Heart left ventricle (tissue), 16 donors: ENCODE results near the gene HYOU1. TPM values are rescaled to one million over a fixed set of nuclear protein-coding genes. Genes with fewer than 3 reads are reported as not detected.

ENCODE experiments used
- ATAC-seq, 4 donors: fragments of 200-7000 bp; cut with Tn5 transposase; one replicate each; pipeline ENCODE4 v1.9.1; 2020 to 2022; ENCODE audit warnings: moderate library complexity in 4 of 4, mild to moderate bottlenecking in 3 of 4, moderate number of reproducible peaks in 1 of 4
- DNase-seq, 5 donors: peaks; one replicate each; pipeline ENCODE4 v3.0.0-alpha.2; 2020
- H3K27ac ChIP-seq, 12 donors: fragments of 200-600 bp; sonication (generic) in 4 of 12; one replicate each; pipeline versions ENCODE4 v1.5.0 to v1.8.0; 2016 to 2022; ENCODE audit warnings: mild to moderate bottlenecking in 2 of 12
- H3K27me3 ChIP-seq, 9 donors: fragments of 200-600 bp; sonication (generic) in 2 of 9; one replicate each; pipeline versions ENCODE4 v1.5.1 to v1.8.0; 2016 to 2022; ENCODE audit warnings: mild to moderate bottlenecking in 3 of 9
- H3K36me3 ChIP-seq, 9 donors: fragments of 200-600 bp; sonication (generic) in 2 of 9; one replicate each; pipeline versions ENCODE4 v1.5.0 to v1.8.0; 2018 to 2022; ENCODE audit warnings: mild to moderate bottlenecking in 2 of 9
- H3K4me1 ChIP-seq, 12 donors: fragments of 200-600 bp; sonication (generic) in 4 of 12; one replicate each; pipeline versions ENCODE4 v1.5.0 to v1.8.0; 2016 to 2022; ENCODE audit warnings: mild to moderate bottlenecking in 3 of 12
- H3K4me3 ChIP-seq, 12 donors: fragments of 200-600 bp; sonication (generic) in 4 of 12; one replicate each; pipeline versions ENCODE4 v1.5.0 to v1.8.0; 2017 to 2022; ENCODE audit warnings: mild to moderate bottlenecking in 9 of 12, moderate library complexity in 4 of 12
- H3K9me3 ChIP-seq, 12 donors: fragments of 200-600 bp; sonication (generic) in 4 of 12; one replicate each; pipeline versions ENCODE4 v1.5.0 to v1.8.0; 2016 to 2022; ENCODE audit warnings: mild to moderate bottlenecking in 1 of 12
- POLR2A ChIP-seq, 2 donors: fragments of 450-650 bp; IDR thresholded peaks; one replicate each; pipeline ENCODE4 v1.6.1; 2017; ENCODE audit warnings: antibody characterized with exemption in 2 of 2, mild to moderate bottlenecking in 2 of 2, moderate library complexity in 2 of 2
- WGBS, 4 donors: extraction: QIAGEN DNeasy Blood & Tissue Kit in 2 of 4; methylation state at CpG; one replicate each; pipeline versions ENCODE4 v1.1.5 to v1.1.7; 2013 to 2018; 5-methylcytosine and 5-hydroxymethylcytosine counted together
- intact Hi-C, 10 donors: fragments of 100-400 bp; cut with DNase I; formaldehyde crosslinking; loops; one replicate each; pipeline versions ENCODE4 v1.11.1 to v1.14.2; 2022
- polyA plus RNA-seq, 2 donors: library from polyadenylated mRNA; stranded (reverse); fragments of 200-250 nt; gene quantifications; one replicate each; pipeline ENCODE4 v1.2.3, GENCODE V29; 2013
- total RNA-seq, 9 donors: library from RNA; depleted of rRNA in 2 of 9; stranded (reverse); fragments of >200 nt in 2 of 9; fragmentation: NEBNext Ultra II Directional in 3 of 9; extraction: Animal tissue kit (Norgen Biotek cat#: 25700) in 3 of 9; gene quantifications; one replicate each; pipeline versions ENCODE4 v1.1.0 to v1.2.4, GENCODE V29; 2016 to 2023
- TF ChIP-seq, protein P1 (sequence below), 12 donors: fragments of 200-600 bp; sonication (generic) in 4 of 12; IDR thresholded peaks; one replicate each; pipeline versions ENCODE4 v1.5.0 to v1.8.0; 2018 to 2022; ENCODE audit warnings: antibody characterized with exemption in 12 of 12, mild to moderate bottlenecking in 5 of 12
- donor health status: ischemic (EF 13 %, LVEDD 7.1; RV severe dilation, severe dysfunction).
- donor health status: healthy with polysubstance abuse.
- donor health status: DM: no; HTN: yes; CAD: no.
- donor health status: DM: no; HTN: no; CAD: no.
- donor health status: ischemic (EF 25% LVEDD 6.9; RV normal size, moderate dysfunction).
- donor health status: ischemic (EF 25% LVEDD 5.7; RV mildly dilated, moderate dysfunction).
- donor health status: healthy.
- donor health status: DM: yes; HTN: yes; CAD: no.
- donor health status: ischemic (EF 35%, LVEDD 5.7; RV mildly dilated, moderate dysfunction).
- donor health status: nonischemic (EF 11% LVEDD 7.7; RV severe dilation, severe dysfunction).
- donor health status: DM: yes; HTN: yes; CAD: no.
- donor health status: PGD.
- donor health status: ischemic (EF 29% LVEDD 5.4; RV normal size, mild dysfunction).
- donor health status: nonischemic (EF 23%, LVEDD 6.1; RV moderate dilation, normal function).

Gene HYOU1
- total and polyA plus RNA-seq, 11 donors, result 34.7 to 260 (median 68.6) TPM

DNA sequence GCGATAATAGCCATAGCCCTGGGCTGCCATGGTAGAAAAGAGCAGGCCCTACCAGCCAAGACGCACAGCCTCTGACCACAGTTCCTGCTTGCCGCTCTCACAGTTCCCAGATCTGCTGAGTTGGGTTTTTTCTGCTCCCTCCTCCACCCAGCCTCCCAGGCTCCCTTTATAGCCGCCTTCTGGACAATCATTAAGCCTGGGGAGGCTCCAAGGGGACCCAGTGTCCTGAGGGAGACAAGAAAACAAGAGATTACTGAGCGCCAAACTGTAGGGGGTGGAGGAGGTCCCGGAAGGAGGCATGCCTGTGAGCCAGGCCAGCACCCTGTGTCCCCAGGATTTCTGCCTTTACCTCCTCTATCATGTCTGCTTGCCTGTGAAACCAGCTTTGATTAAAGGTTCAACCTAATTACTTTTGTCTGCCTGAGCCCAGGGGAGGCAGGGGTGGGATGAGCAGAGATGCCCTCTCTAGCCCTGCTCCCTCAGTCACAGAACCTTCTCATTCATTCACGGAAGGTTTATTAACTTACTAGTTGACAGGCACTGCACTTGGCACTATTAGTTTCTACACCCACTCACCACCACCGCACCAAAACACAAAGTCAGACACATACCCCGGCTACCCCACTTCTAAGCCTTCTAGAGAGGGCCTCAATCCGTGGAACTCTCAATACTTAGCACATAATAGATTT is 27.5 kb downstream of the HYOU1 start:
- no peaks in the 10 kb centered on the region for H3K27me3 ChIP-seq
- intact Hi-C loops, result loop anchor here in 3 of 10 donors (2.0 to 5.0 kb wide), 3 partner anchors 27 to 122 kb away; partner anchors contain the start of genes CENATAC (in 1 of the 3) and HYOU1 (in 1 of the 3)
- ATAC-seq, result no peak
- peak in 2 of 5 donors; percentile 36 to 38 for DNase-seq
- peaks cover 5 to 33% (median 18%) of the 10 kb centered on the region in 12 donors for H3K4me1 ChIP-seq
- H3K36me3 ChIP-seq, result peaks cover 0 to 21% (median 19%) of the 10 kb centered on the region in 9 donors
- no peaks in the 10 kb centered on the region for H3K9me3 ChIP-seq
- TF ChIP-seq POLR2A (IDR thresholded peaks at IDR 0.05), result no peak
- TF ChIP-seq, protein P1, sequence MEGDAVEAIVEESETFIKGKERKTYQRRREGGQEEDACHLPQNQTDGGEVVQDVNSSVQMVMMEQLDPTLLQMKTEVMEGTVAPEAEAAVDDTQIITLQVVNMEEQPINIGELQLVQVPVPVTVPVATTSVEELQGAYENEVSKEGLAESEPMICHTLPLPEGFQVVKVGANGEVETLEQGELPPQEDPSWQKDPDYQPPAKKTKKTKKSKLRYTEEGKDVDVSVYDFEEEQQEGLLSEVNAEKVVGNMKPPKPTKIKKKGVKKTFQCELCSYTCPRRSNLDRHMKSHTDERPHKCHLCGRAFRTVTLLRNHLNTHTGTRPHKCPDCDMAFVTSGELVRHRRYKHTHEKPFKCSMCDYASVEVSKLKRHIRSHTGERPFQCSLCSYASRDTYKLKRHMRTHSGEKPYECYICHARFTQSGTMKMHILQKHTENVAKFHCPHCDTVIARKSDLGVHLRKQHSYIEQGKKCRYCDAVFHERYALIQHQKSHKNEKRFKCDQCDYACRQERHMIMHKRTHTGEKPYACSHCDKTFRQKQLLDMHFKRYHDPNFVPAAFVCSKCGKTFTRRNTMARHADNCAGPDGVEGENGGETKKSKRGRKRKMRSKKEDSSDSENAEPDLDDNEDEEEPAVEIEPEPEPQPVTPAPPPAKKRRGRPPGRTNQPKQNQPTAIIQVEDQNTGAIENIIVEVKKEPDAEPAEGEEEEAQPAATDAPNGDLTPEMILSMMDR (IDR thresholded peaks at IDR 0.05), result no peak
- peak overlapping the region in 9 of 12 donors; percentile 6 to 85 (median 72) for H3K27ac ChIP-seq
- 68 to 81% (median 74%) methylated on average over 10 of the region's 10 CpGs for WGBS, 4 donors
- peak overlapping the region in 10 of 12 donors; percentile 67 to 95 (median 82) for H3K4me3 ChIP-seq

DNA sequence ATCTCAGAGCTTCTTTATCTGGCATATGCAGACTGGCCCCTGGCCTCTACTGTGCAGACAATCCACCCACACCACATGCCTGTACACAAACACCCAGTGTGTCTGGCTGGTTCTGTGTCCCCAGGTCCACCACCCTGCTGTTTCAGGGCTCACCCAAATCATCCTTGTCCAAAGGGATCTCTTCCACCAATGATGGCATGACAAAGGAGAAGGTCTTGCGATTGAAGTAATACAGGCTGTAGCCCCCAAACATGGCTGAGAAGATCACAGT is 28.0 kb downstream of the HYOU1 start:
- no peak for ATAC-seq
- intact Hi-C loops, result no loop called here
- Histone ChIP-seq H3K4me3 (peak overlapping the region in 2 of 12 donors; percentile 1 to 85), H3K27me3 (no peaks in the 10 kb centered on the region), H3K4me1 (peaks cover 5 to 38% (median 21%) of the 10 kb centered on the region in 12 donors), H3K9me3 (no peaks in the 10 kb centered on the region), H3K27ac (peak overlapping the region in 2 of 12 donors; percentile 81 to 84), H3K36me3 (peaks cover 0 to 26% (median 19%) of the 10 kb centered on the region in 9 donors)
- TF ChIP-seq, protein P1 (IDR thresholded peaks at IDR 0.05), result no peak
- no peak for TF ChIP-seq POLR2A (IDR thresholded peaks at IDR 0.05)
- WGBS, 4 donors, result 90 to 100% (median 95%) methylated on average over 1 of the region's 1 CpG
- no peak for DNase-seq

DNA sequence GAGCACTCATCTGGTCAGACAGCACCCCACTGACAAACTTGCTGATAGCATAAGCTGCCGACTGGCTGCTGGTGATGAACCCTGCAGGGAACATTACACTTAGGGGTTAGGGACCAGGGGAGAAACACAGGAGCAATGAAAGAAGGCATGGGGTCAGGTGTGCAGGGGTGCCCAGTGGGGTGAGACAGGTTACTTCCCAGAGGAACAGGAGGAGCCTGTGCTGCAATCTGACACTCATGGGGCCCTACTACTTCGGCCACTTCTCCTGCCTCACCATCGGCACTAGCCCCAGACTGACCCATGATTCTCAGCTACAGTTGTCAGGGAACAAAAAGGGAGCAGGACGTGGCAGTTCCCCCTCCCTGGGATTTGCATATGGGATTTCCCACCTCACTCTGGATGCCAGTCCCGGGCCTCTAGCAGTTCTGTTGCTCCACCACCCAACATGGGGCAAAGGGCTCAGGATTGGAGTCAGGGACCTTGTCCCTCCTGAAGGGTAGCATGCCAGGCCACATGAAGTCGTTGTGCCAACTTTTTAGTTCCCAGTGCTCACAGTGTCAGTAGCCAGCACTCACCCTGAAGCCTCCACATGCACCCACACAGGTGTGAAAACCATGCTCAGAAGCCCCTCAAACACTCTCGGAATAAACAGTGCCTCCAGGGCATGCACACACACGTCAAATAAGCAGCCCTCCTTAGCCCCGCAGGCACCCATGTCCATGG is 28.5 kb downstream of the HYOU1 start:
- no peaks in the 10 kb centered on the region for H3K9me3 ChIP-seq
- ATAC-seq (no peak), DNase-seq (no peak)
- no peaks in the 10 kb centered on the region for H3K27me3 ChIP-seq
- peaks cover 5 to 41% (median 21%) of the 10 kb centered on the region in 12 donors for H3K4me1 ChIP-seq
- intact Hi-C loops, result no loop called here
- no peak for TF ChIP-seq POLR2A (IDR thresholded peaks at IDR 0.05)
- TF ChIP-seq, protein P1 (IDR thresholded peaks at IDR 0.05), result no peak
- peaks cover 0 to 31% (median 22%) of the 10 kb centered on the region in 9 donors for H3K36me3 ChIP-seq
- H3K4me3 ChIP-seq, result no peak overlapping the region
- H3K27ac ChIP-seq, result peak overlapping the region in 2 of 12 donors; percentile 81 to 84
- WGBS, 4 donors, result 83 to 87% (median 84%) methylated on average over 7 to 9 of the region's 9 CpGs
